Fibroblast of lung (primary cell): ENCODE data around the gene TBRG4.

ENCODE experiments used
- EZH2 ChIP-seq: IDR thresholded peaks from 2 replicates; pipeline ENCODE4 v1.5.1; 2012; ENCODE audit warnings: low read length, control low read depth, mild to moderate bottlenecking; ENCODE audit errors: missing control alignments
- TF ChIP-seq, protein P1 (sequence below), 2 donors: IDR thresholded peaks in 1 of 2; conservative IDR thresholded peaks in 1 of 2; 1 replicate in 1 of 2; 2 replicates in 1 of 2; pipeline ENCODE4 v1.5.1; 2011 to 2012; ENCODE audit warnings: low read length in 2 of 2, control low read depth in 1 of 2, inconsistent platforms in 1 of 2, low read depth in 1 of 2, mild to moderate bottlenecking in 1 of 2

DNA sequence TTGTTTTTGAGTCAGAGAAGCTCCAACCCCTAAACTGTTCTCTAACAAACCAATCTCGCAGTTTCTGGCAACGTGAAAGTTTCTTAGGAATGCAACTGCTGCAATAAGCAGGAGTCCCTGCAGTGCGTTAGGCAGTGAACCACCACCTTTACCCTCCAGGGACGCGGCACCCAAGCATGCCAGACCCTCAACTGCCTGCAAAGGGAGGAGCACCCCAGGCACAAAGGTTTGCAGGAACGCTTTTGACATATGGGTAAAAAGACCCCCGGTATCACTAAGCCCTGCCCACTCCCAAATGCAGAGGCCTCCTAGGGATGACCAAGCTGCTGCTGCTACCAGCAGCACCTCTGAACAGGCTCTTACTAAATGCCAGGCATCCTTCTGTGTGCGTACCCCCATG is 4.7 kb downstream of the TBRG4 start:
- TF ChIP-seq, protein P1, sequence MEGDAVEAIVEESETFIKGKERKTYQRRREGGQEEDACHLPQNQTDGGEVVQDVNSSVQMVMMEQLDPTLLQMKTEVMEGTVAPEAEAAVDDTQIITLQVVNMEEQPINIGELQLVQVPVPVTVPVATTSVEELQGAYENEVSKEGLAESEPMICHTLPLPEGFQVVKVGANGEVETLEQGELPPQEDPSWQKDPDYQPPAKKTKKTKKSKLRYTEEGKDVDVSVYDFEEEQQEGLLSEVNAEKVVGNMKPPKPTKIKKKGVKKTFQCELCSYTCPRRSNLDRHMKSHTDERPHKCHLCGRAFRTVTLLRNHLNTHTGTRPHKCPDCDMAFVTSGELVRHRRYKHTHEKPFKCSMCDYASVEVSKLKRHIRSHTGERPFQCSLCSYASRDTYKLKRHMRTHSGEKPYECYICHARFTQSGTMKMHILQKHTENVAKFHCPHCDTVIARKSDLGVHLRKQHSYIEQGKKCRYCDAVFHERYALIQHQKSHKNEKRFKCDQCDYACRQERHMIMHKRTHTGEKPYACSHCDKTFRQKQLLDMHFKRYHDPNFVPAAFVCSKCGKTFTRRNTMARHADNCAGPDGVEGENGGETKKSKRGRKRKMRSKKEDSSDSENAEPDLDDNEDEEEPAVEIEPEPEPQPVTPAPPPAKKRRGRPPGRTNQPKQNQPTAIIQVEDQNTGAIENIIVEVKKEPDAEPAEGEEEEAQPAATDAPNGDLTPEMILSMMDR (conservative IDR thresholded peaks at IDR 0.05 in 1 of 2, IDR thresholded peaks at IDR 0.05 in 1 of 2; ENCODE audit: low read depth in 1 of 2, low read length in 2 of 2): no peak
- no peak for TF ChIP-seq EZH2
